ENCODE data around the gene SPATA46. TPM values are rescaled to one million over a fixed set of nuclear protein-coding genes. Genes with fewer than 3 reads are reported as not detected.

The SPATA46 gene
- total and polyA plus RNA-seq, 2 experiments from 2014 or later = not detected

DNA sequence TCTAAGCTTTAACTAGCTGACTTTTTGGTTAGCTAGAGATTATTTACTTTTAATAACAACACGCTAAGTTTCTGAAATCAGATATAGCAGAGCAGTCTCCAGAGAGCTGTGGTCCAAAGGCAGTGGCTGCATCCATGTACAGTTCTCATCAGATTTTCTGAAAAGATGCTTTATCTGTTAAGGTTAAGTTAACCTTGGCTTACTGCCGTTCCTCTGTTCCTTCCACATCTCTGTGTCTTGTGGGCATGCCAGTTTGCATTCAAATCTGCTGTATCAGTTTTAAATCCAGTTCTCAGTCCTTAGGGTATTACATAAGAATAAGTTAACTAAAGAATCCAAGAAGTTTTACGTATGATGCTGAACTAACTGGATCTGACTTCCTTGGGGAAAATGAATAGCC, 46.8 kb downstream of the SPATA46 start:
- H3K9me3 Mint-ChIP-seq = no peaks in the 10 kb centered on the region
- no peak overlapping the region for H3K4me3 Mint-ChIP-seq
- no peak for DNase-seq (ENCODE audit: low spot score)
- no peak overlapping the region for H2AFZ ChIP-seq
- TF ChIP-seq NANOG (IDR thresholded peaks at IDR 0.05; ENCODE audit: borderline replicate concordance) (no peak), ZNF331 (CRISPR knock-in tag; IDR thresholded peaks at IDR 0.05; ENCODE audit: low read depth) (no peak), ZNF114 (CRISPR knock-in tag; IDR thresholded peaks at IDR 0.05) (no peak), CREB1 (CRISPR knock-in tag; IDR thresholded peaks at IDR 0.05; ENCODE audit: low read depth) (no peak), STAT1 (IDR thresholded peaks at IDR 0.05; ENCODE audit: unreplicated experiment) (no peak), POLR2AphosphoS5 (IDR thresholded peaks at IDR 0.05; ENCODE audit: low read depth) (no peak), JUNB (IDR thresholded peaks at IDR 0.05; ENCODE audit: unreplicated experiment) (no peak), EZH2phosphoT487 (IDR thresholded peaks at IDR 0.05; ENCODE audit: unreplicated experiment) (no peak)
- TF ChIP-seq, protein P1, sequence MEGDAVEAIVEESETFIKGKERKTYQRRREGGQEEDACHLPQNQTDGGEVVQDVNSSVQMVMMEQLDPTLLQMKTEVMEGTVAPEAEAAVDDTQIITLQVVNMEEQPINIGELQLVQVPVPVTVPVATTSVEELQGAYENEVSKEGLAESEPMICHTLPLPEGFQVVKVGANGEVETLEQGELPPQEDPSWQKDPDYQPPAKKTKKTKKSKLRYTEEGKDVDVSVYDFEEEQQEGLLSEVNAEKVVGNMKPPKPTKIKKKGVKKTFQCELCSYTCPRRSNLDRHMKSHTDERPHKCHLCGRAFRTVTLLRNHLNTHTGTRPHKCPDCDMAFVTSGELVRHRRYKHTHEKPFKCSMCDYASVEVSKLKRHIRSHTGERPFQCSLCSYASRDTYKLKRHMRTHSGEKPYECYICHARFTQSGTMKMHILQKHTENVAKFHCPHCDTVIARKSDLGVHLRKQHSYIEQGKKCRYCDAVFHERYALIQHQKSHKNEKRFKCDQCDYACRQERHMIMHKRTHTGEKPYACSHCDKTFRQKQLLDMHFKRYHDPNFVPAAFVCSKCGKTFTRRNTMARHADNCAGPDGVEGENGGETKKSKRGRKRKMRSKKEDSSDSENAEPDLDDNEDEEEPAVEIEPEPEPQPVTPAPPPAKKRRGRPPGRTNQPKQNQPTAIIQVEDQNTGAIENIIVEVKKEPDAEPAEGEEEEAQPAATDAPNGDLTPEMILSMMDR (conservative IDR thresholded peaks at IDR 0.05; ENCODE audit: low read depth in 2 of 2) = no peak
- TF ChIP-seq, protein P2, sequence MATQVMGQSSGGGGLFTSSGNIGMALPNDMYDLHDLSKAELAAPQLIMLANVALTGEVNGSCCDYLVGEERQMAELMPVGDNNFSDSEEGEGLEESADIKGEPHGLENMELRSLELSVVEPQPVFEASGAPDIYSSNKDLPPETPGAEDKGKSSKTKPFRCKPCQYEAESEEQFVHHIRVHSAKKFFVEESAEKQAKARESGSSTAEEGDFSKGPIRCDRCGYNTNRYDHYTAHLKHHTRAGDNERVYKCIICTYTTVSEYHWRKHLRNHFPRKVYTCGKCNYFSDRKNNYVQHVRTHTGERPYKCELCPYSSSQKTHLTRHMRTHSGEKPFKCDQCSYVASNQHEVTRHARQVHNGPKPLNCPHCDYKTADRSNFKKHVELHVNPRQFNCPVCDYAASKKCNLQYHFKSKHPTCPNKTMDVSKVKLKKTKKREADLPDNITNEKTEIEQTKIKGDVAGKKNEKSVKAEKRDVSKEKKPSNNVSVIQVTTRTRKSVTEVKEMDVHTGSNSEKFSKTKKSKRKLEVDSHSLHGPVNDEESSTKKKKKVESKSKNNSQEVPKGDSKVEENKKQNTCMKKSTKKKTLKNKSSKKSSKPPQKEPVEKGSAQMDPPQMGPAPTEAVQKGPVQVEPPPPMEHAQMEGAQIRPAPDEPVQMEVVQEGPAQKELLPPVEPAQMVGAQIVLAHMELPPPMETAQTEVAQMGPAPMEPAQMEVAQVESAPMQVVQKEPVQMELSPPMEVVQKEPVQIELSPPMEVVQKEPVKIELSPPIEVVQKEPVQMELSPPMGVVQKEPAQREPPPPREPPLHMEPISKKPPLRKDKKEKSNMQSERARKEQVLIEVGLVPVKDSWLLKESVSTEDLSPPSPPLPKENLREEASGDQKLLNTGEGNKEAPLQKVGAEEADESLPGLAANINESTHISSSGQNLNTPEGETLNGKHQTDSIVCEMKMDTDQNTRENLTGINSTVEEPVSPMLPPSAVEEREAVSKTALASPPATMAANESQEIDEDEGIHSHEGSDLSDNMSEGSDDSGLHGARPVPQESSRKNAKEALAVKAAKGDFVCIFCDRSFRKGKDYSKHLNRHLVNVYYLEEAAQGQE (IDR thresholded peaks at IDR 0.05; ENCODE audit: unreplicated experiment) = no peak
- TF ChIP-seq, protein P3, sequence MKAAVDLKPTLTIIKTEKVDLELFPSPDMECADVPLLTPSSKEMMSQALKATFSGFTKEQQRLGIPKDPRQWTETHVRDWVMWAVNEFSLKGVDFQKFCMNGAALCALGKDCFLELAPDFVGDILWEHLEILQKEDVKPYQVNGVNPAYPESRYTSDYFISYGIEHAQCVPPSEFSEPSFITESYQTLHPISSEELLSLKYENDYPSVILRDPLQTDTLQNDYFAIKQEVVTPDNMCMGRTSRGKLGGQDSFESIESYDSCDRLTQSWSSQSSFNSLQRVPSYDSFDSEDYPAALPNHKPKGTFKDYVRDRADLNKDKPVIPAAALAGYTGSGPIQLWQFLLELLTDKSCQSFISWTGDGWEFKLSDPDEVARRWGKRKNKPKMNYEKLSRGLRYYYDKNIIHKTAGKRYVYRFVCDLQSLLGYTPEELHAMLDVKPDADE (IDR thresholded peaks at IDR 0.05) = no peak
- no peak overlapping the region for H3K4me2 ChIP-seq
- no peak for ATAC-seq
- H3K36me3 Mint-ChIP-seq (ENCODE audit: low read depth) = no peaks in the 10 kb centered on the region
- H3F3A ChIP-seq (replicated peaks; ENCODE audit: low read depth) = no peaks in the 10 kb centered on the region
- H3K79me2 ChIP-seq (replicated peaks; ENCODE audit: insufficient read depth) = no peaks in the 10 kb centered on the region
- H3K4me3 ChIP-seq = no peak overlapping the region
- H3K9me2 ChIP-seq (ENCODE audit: insufficient read depth) = no peaks in the 10 kb centered on the region
- H3K27ac ChIP-seq (ENCODE audit: low read depth) = no peak overlapping the region
- no peak overlapping the region for H3K27ac Mint-ChIP-seq
- no peaks in the 10 kb centered on the region; the same call in 1 of the 2 replicates for H4K20me1 ChIP-seq (replicated peaks; ENCODE audit: insufficient read depth)
- peaks cover 28% of the 10 kb centered on the region for H3K4me1 Mint-ChIP-seq
- H3K27me3 Mint-ChIP-seq (ENCODE audit: insufficient read depth, low read depth, poor library complexity) = peaks cover 2% of the 10 kb centered on the region
- H3K36me3 ChIP-seq (ENCODE audit: insufficient read depth) = no peaks in the 10 kb centered on the region
- H3K4me1 ChIP-seq (ENCODE audit: insufficient read depth) = peaks cover 14% of the 10 kb centered on the region
- H3K27me3 ChIP-seq (ENCODE audit: insufficient read depth) = no peaks in the 10 kb centered on the region
